Regular cardiac myocyte (primary cell): ENCODE results near the gene DERL3. TPM values are rescaled to one million over a fixed set of nuclear protein-coding genes. Genes with fewer than 3 reads are reported as not detected.

Source experiments
- total RNA-seq: library from RNA; depleted of rRNA; stranded (reverse); fragments of >200 nt; gene quantifications from 2 replicates; pipeline ENCODE4 v1.2.3, GENCODE V29; 2014

The DERL3 gene
- total RNA-seq, result 0.56 and 1.3 TPM in 2 replicates

DNA sequence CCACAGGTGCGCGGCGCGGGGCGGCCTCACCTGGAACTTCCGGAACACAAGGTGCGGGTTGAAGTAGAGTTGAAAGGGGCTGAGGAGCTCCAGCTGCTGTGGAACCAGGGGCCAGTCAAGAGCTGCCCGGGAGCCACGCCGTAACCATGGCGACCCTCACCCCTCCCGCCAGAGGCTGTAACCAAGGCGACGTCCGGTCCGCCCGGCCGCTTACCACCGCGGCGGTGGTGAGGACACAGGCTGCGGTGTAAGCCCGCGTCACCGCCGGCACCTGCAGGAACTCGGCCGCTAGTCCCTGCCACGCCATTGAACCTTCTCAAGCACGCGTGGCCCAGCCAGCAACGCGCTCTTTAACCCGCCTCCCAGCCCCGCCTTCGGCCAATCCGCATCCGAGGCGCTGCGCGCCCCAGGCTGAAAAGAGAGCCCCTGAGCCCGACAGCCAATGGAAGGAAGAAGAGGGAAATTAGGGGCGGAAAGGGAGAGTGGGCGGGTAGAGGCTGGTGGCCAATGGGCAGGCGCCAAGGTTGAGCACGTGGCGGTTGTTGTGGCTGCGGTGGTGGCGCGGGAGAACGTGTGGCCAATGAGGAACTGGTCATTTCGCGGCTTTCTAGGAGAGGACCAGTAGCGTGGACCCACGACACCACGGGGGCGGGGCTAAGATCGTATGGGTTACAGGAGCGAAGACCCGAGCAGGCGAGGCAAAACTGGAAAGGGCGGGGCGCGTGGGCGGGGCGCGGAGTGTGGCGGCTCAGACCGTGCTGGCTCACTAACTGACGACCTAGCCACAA is at the start of gene DERL3:
DERL3 (minus strand) TSS at position 326 of the 788 bp plus-strand sequence; CDS start at position 307, 19 bp downstream.

DNA sequence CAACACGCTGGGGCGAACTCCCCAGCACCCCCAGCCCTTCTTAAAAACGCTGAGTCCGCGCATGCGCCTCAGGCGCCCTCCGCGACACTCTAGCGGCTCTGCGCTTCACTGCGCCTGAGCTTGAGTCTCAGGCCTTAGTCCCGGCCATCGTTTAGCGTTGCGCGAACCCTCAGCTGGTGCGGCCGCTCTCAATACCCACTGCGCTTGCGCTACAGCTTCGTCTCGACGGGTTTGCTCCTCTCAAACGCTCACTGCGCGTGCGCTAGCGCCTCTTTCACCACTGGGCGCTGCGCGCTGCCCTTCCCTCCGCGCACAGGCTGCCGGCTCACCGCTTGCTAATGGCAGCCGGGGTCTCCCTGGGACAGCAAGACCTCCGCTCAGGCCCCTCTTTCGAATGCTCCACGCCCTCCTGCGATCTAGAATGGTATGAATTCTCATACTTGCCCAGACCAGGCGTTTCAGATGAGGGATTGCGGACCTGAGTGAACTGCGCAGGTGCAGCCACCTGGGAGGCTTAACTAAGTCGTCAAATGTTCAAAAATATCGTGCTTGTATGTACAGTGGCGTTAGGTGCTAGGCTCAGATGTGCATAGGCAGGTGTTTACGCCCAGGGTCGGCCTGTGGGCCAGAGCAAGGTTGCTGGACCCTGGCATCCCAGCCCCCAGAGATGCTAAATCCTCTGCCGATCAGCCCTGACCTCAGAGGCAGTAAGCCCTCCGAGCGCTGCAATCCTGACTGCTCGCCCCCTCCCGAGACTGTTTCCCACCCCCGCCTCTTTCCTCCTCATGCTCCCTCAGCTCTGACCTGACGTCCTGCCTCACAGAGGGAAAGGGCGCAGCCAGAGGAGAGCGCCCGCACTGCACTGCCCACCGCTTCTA is 19.0 kb upstream of the DERL3 start, which contains the start of gene SLC2A11:
SLC2A11 (plus strand) TSS at position 270 of the 878 bp plus-strand sequence; CDS start at position 395, 125 bp downstream.

DNA sequence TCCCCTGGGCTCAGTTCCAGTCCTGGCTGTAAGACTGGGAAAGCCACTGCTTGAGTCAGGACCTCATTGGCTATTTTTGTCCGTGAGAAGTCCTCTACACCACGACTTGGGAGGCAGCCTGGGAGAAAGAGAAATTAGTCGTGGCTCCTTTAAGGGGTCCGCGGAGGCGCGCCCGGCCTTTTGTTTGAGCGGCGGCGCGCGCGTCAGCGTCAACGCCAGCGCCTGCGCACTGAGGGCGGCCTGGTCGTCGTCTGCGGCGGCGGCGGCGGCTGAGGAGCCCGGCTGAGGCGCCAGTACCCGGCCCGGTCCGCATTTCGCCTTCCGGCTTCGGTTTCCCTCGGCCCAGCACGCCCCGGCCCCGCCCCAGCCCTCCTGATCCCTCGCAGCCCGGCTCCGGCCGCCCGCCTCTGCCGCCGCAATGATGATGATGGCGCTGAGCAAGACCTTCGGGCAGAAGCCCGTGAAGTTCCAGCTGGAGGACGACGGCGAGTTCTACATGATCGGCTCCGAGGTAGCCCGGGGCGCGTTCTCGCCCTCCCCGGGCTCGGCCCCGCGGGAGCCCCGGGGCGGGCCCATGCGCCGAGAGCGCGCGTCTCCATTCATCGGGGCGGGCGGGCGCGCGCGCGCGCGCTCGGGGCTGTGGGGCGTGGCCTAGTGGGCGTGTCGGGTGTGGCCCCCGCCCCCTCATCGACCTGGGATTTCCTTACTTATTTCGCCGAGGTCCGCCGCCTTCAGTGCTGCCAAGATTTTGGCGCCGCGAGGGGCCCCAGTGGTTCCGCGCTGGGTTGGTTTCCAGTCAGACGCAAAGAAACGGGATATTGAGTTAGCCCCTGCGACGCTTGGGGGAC is 51.8 kb downstream of the DERL3 start, which contains the start of gene SMARCB1:
SMARCB1 (plus strand) TSS at position 215 of the 848 bp plus-strand sequence; CDS start at position 419, 204 bp downstream.

Other genes with a start within 250 kb of the DERL3 start
- 0.19 TPM in 1 of 2 replicates, not detected in the other for gene DRICH1, start 206.7 kb downstream of the DERL3 start, total RNA-seq
- not detected in 2 replicates for gene RGL4, start 148.0 kb downstream of the DERL3 start, total RNA-seq
- gene ZNF70, start 87.9 kb downstream of the DERL3 start, total RNA-seq, result 3.1 and 4.0 TPM in 2 replicates
- not detected in 2 replicates for gene VPREB3, start 84.6 kb downstream of the DERL3 start, total RNA-seq
- gene C22orf15, start 76.0 kb downstream of the DERL3 start, total RNA-seq, result 0.19 and 1.1 TPM in 2 replicates
- gene CHCHD10, start 71.0 kb downstream of the DERL3 start, total RNA-seq, result 3.7 and 6.7 TPM in 2 replicates
- 3.5 and 8.7 TPM in 2 replicates for gene MMP11, start 66.2 kb downstream of the DERL3 start, total RNA-seq
- gene SMARCB1, start 52.0 kb downstream of the DERL3 start, total RNA-seq, result 15.5 and 33.5 TPM in 2 replicates
- gene SLC2A11, start 18.9 kb upstream of the DERL3 start, total RNA-seq, result 10.7 and 13.5 TPM in 2 replicates
- 323 and 339 TPM in 2 replicates for gene MIF, start 55.4 kb upstream of the DERL3 start, total RNA-seq
- gene GSTT2B, start 122.2 kb upstream of the DERL3 start, total RNA-seq, result 0.85 and 4.2 TPM in 2 replicates
- gene DDTL, start 127.9 kb upstream of the DERL3 start, total RNA-seq, result under 0.01 TPM in 1 of 2 replicates, not detected in the other
- 127 and 135 TPM in 2 replicates for gene DDT, start 135.4 kb upstream of the DERL3 start, total RNA-seq
- 0.56 TPM in 1 of 2 replicates, not detected in the other for gene GSTT2, start 141.1 kb upstream of the DERL3 start, total RNA-seq
- gene GSTT4, start 166.4 kb upstream of the DERL3 start, total RNA-seq, result not detected in 2 replicates
- 35.1 and 39.5 TPM in 2 replicates for gene CABIN1, start 172.3 kb upstream of the DERL3 start, total RNA-seq